Right lobe of liver (tissue), 4 donors: ENCODE results near the gene MCOLN3.

Source experiments
- CTCF ChIP-seq, 4 donors: fragments of 200-600 bp in 3 of 4; fragments of 450-650 bp in 1 of 4; IDR thresholded peaks; one replicate each; pipeline versions ENCODE4 v1.5.1 to v1.8.0; 2016 to 2022; ENCODE audit warnings: antibody characterized with exemption in 4 of 4, mild to moderate bottlenecking in 2 of 4
- POLR2A ChIP-seq: fragments of 450-650 bp; IDR thresholded peaks from one replicate; pipeline ENCODE4 v1.6.1; 2017; ENCODE audit warnings: antibody characterized with exemption, mild to moderate bottlenecking
- donor health status: DM: no; HTN: no; CAD: no.
- donor health status: DM: no; HTN: no; CAD: no.
- donor health status: DM: no; HTN: yes; CAD: no.

DNA sequence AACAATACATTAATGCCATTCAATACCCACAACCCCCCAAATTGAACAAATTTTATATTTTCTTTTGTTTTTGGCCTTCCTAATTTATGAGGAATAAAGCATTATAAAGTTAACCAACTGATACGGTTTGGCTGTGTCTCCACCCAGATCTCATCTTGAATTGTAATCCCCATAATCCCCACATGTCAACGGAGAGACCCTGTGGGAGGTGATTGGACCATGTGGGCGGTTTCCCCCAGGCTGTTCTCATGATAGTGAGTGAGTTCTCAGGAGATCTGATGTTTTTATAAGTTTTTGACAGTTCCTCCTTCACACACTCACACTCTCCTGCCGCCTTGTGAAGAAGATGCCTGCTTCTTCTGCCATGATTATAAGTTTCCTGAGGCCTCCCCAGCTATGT lies 6.4 kb upstream of the MCOLN3 start:
- TF ChIP-seq CTCF (IDR thresholded peaks at IDR 0.05) (no peak), POLR2A (no peak)
